Stimulated activated CD8-positive, alpha-beta memory T cell treated with anti-CD3 and anti-CD28 coated beads, Interleukin-12 subunit alpha, Interleukin-12 subunit beta, amount 100 ng/mL, for 24 hours (primary cell): ENCODE data around the gene MED12L.

Source experiments
- DNase-seq: peaks from one replicate; pipeline ENCODE4 v3.0.0-alpha.2; 2020; ENCODE audit errors: extremely low read depth

MED12L gene

GRCh38 chr3:151289445-151289844 is 204.0 kb downstream of the MED12L start:
- no peak for DNase-seq

- no peak for DNase-seq
Observed at GRCh38 chr3:151290673-151291072, 205.2 kb downstream of the MED12L start.

- DNase-seq, result no peak
Observed at GRCh38 chr3:151293127-151293526, 207.7 kb downstream of the MED12L start.

GRCh38 chr3:151296226-151296625 is 210.8 kb downstream of the MED12L start:
- DNase-seq, result no peak

- DNase-seq, result no peak
Observed at GRCh38 chr3:151297429-151297828, 212.0 kb downstream of the MED12L start.

GRCh38 chr3:151299006-151299405 is 213.5 kb downstream of the MED12L start:
- DNase-seq, result no peak

- DNase-seq, result no peak
Observed at GRCh38 chr3:151300539-151300938, 215.1 kb downstream of the MED12L start.

GRCh38 chr3:151301787-151302186 is 216.3 kb downstream of the MED12L start:
- DNase-seq, result no peak

GRCh38 chr3:151303751-151304150 is 218.3 kb downstream of the MED12L start:
- DNase-seq, result no peak

- DNase-seq, result no peak
Observed at GRCh38 chr3:151305060-151305774, 219.8 kb downstream of the MED12L start.

GRCh38 chr3:151305775-151306151 is 220.3 kb downstream of the MED12L start:
- DNase-seq, result no peak

GRCh38 chr3:151306168-151306810 is 220.8 kb downstream of the MED12L start:
- no peak for DNase-seq

- no peak for DNase-seq
Observed at GRCh38 chr3:151307131-151307530, 221.7 kb downstream of the MED12L start.

GRCh38 chr3:151307583-151308488 is 222.4 kb downstream of the MED12L start:
- no peak for DNase-seq

GRCh38 chr3:151309566-151309965 is 224.1 kb downstream of the MED12L start:
- no peak for DNase-seq

GRCh38 chr3:151312972-151313371 is 227.5 kb downstream of the MED12L start:
- DNase-seq, result no peak

GRCh38 chr3:151314137-151314536 is 228.7 kb downstream of the MED12L start:
- DNase-seq, result no peak

- no peak for DNase-seq
Observed at GRCh38 chr3:151314593-151314992, 229.1 kb downstream of the MED12L start.

GRCh38 chr3:151315136-151315535 is 229.7 kb downstream of the MED12L start:
- no peak for DNase-seq

GRCh38 chr3:151315846-151316245 is 230.4 kb downstream of the MED12L start:
- no peak for DNase-seq

GRCh38 chr3:151316267-151316991 is 231.0 kb downstream of the MED12L start, which contains the start of gene GPR87:
Gene GPR87, minus strand, starts transcription at chr3:151316820. Its CDS starts 16,720 bp downstream, at chr3:151300100.
- no peak for DNase-seq

- no peak for DNase-seq
Observed at GRCh38 chr3:151318313-151318712, 232.8 kb downstream of the MED12L start.
